Transverse colon (tissue), 3 donors: Measurements from ENCODE around the gene AGPAT1.

Experiments used
- EP300 ChIP-seq: sonication (generic); formaldehyde crosslinking; IDR thresholded peaks from one replicate; pipeline ENCODE4 v1.6.1; 2017; ENCODE audit warnings: antibody characterized with exemption, low read depth
- POLR2A ChIP-seq: fragments of 450-650 bp; IDR thresholded peaks from one replicate; pipeline ENCODE4 v1.6.1; 2016; ENCODE audit warnings: antibody characterized with exemption, mild to moderate bottlenecking, moderate library complexity
- TF ChIP-seq, protein P1 (sequence below), 5 experiments: fragments of 200-600 bp in 3 of 5; fragments of 450-650 bp in 2 of 5; sonication (generic) in 3 of 5; IDR thresholded peaks; 1 replicate in 2 of 5; 2 replicates in 3 of 5; pipeline ENCODE4 v1.5.1; 2016 to 2017; ENCODE audit warnings: antibody characterized with exemption in 5 of 5, inconsistent platforms in 3 of 5, mild to moderate bottlenecking in 2 of 5, moderate library complexity in 1 of 5

DNA sequence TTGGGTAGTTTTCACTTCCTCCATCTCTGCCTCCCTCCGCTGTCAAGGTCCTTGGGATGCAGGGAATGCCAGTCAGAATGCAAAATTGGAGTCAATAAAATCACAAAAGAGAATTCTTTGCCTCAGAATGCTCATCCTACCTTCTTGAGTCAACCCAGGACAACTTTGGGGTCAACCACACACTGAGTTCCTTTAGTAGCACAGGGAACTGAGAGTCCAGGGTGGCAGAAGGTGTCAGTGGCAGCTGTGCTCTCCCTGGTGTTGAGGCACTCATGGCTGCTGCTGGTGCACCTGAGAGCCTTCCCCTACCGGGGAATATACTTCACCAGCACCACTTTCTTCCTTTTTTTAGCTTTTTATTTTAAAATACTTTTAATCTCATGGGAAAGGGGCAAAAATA lies 48.8 kb upstream of the AGPAT1 start:
- TF ChIP-seq, protein P1, sequence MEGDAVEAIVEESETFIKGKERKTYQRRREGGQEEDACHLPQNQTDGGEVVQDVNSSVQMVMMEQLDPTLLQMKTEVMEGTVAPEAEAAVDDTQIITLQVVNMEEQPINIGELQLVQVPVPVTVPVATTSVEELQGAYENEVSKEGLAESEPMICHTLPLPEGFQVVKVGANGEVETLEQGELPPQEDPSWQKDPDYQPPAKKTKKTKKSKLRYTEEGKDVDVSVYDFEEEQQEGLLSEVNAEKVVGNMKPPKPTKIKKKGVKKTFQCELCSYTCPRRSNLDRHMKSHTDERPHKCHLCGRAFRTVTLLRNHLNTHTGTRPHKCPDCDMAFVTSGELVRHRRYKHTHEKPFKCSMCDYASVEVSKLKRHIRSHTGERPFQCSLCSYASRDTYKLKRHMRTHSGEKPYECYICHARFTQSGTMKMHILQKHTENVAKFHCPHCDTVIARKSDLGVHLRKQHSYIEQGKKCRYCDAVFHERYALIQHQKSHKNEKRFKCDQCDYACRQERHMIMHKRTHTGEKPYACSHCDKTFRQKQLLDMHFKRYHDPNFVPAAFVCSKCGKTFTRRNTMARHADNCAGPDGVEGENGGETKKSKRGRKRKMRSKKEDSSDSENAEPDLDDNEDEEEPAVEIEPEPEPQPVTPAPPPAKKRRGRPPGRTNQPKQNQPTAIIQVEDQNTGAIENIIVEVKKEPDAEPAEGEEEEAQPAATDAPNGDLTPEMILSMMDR (IDR thresholded peaks at IDR 0.05), result no peak
- TF ChIP-seq EP300 (no peak), POLR2A (no peak)
